K562 (cell line): ENCODE results near the gene ABCA10. TPM values are rescaled to one million over a fixed set of nuclear protein-coding genes. Genes with fewer than 3 reads are reported as not detected.

ENCODE experiments used
- ATAC-seq: fragments of 200-7000 bp; cut with Tn5 transposase; 3 replicates; pipeline ENCODE4 v1.9.1; 2020; ENCODE audit warnings: moderate library complexity
- BruUV-seq: library from RNA; stranded (reverse); fragments of 400-500 nt; replicated peaks from 2 replicates; lab custom pipeline; 2021; lab: Mats Ljungman, UMichigan
- CTCF ChIA-PET: fragments of 300-600 bp; formaldehyde crosslinking; extraction: SDS; loops from one replicate; lab custom pipeline; 2021; ENCODE audit warnings: low intra/inter-chr PET ratio; lab: Yijun Ruan, JAX
- POLR2A ChIA-PET: fragments of 300-600, 350-650 bp; sonication (Branson Sonifier 250); formaldehyde crosslinking; extraction: SDS; loops from one replicate; lab custom pipeline; 2021; ENCODE audit warnings: antibody characterized with exemption, inconsistent platforms; lab: Yijun Ruan, JAX
- DNase-seq, 4 experiments: peaks; one replicate each; pipeline versions ENCODE4 v3.0.0 to v3.0.0-alpha.2; 2011 to 2018; ENCODE audit warnings: low spot score in 3 of 4, mixed read lengths in 3 of 4; ENCODE audit errors: extremely low read depth in 1 of 4
- FAIRE-seq: peaks from 2 replicates; lab custom pipeline; 2011; peaks lifted over from hg19 to GRCh38; lab: Jason Lieb, UNC
- H2AFZ ChIP-seq: 2 replicates; pipeline ENCODE4 v1.6.0; 2011; ENCODE audit warnings: low read depth, low read length, control low read depth, inconsistent platforms
- H3K27ac ChIP-seq: fragments of 200-600 bp; 3 replicates; pipeline ENCODE4 v1.8.0; 2011; ENCODE audit warnings: low read depth, mild to moderate bottlenecking, control low read depth, inconsistent platforms, low read length, moderate library complexity, mixed read lengths; ENCODE audit errors: extremely low read depth
- H3K27me3 ChIP-seq, 2 experiments: fragments of 300-600 bp in 1 of 2; 2 replicates in 1 of 2; 3 replicates in 1 of 2; pipeline versions ENCODE4 v1.6.0 to v1.8.0; 2011; ENCODE audit warnings: inconsistent platforms in 2 of 2, low read length in 2 of 2, mild to moderate bottlenecking in 1 of 2, mixed read lengths in 1 of 2, moderate library complexity in 1 of 2; ENCODE audit not compliant: control insufficient read depth in 2 of 2, insufficient read depth in 2 of 2
- H3K36me3 ChIP-seq: fragments of 300-600 bp; 3 replicates; pipeline ENCODE4 v1.8.0; 2011; ENCODE audit warnings: mild to moderate bottlenecking, low read length, inconsistent platforms; ENCODE audit not compliant: control insufficient read depth, insufficient read depth
- H3K4me1 ChIP-seq, 2 experiments: fragments of 200-600 bp in 1 of 2; replicated peaks in 1 of 2; 2 replicates in 1 of 2; 3 replicates in 1 of 2; pipeline versions ENCODE4 v1.5.1 to v1.8.0; 2011; ENCODE audit warnings: inconsistent platforms in 2 of 2, low read length in 2 of 2, mild to moderate bottlenecking in 1 of 2, mixed read lengths in 1 of 2, moderate library complexity in 1 of 2; ENCODE audit not compliant: control insufficient read depth in 2 of 2, insufficient read depth in 2 of 2
- H3K4me2 ChIP-seq: 2 replicates; pipeline ENCODE4 v1.6.1; 2011; ENCODE audit warnings: low read length, control low read depth, inconsistent platforms, mixed read lengths; ENCODE audit not compliant: insufficient read depth
- H3K4me3 ChIP-seq: fragments of 200-600 bp; sonication (generic), shearing (Covaris generic); 2 replicates; pipeline ENCODE4 v1.5.1; 2016; ENCODE audit warnings: control low read depth, inconsistent platforms
- H3K79me2 ChIP-seq: fragments of 200-600 bp; 3 replicates; pipeline ENCODE4 v1.8.0; 2011; ENCODE audit warnings: low read length, inconsistent platforms; ENCODE audit not compliant: control insufficient read depth, insufficient read depth
- H3K9ac ChIP-seq, 2 experiments: 2 replicates each; pipeline versions ENCODE4 v1.6.0 to v1.6.1; 2011; ENCODE audit warnings: low read depth in 2 of 2, low read length in 2 of 2, control low read depth in 1 of 2, inconsistent platforms in 1 of 2, mild to moderate bottlenecking in 1 of 2, mixed read lengths in 1 of 2; ENCODE audit not compliant: insufficient read depth in 1 of 2
- H3K9me1 ChIP-seq: one replicate; pipeline ENCODE4 v1.6.0; 2011; ENCODE audit warnings: inconsistent platforms, mild to moderate bottlenecking, low read length, moderate library complexity; ENCODE audit not compliant: control insufficient read depth, insufficient read depth
- H3K9me3 ChIP-seq: replicated peaks from 2 replicates; pipeline ENCODE4 v1.5.1; 2011; ENCODE audit warnings: low read depth, low read length, inconsistent platforms; ENCODE audit not compliant: control insufficient read depth, insufficient read depth
- H4K20me1 ChIP-seq: replicated peaks from 2 replicates; pipeline ENCODE4 v1.6.1; 2011; ENCODE audit warnings: low read length, inconsistent platforms, mixed read lengths; ENCODE audit not compliant: control insufficient read depth, insufficient read depth
- GATAD2A ChIP-seq: fragments of 450-650 bp; IDR thresholded peaks from 2 replicates; pipeline ENCODE4 v1.6.1; 2017
- HDAC6 ChIP-seq: IDR thresholded peaks from 2 replicates; pipeline ENCODE4 v1.6.1; 2012; ENCODE audit warnings: low read depth, mild to moderate bottlenecking, control low read depth, inconsistent platforms, low read length, moderate library complexity
- MAFK ChIP-seq: IDR thresholded peaks from 2 replicates; pipeline ENCODE4 v1.6.1; 2011; ENCODE audit warnings: low read length, improper control_type of control experiment
- MBD2 ChIP-seq: sonication (generic); IDR thresholded peaks from 2 replicates; pipeline ENCODE4 v1.6.1; 2016; ENCODE audit warnings: low read depth, borderline replicate concordance
- SPI1 ChIP-seq: IDR thresholded peaks from 2 replicates; pipeline ENCODE4 v1.6.1; 2011; ENCODE audit warnings: low read depth, low read length, control low read depth, borderline replicate concordance
- SUPT5H ChIP-seq: fragments of 450-650 bp; IDR thresholded peaks from 2 replicates; pipeline ENCODE4 v1.6.1; 2016
- ZNF232 ChIP-seq: sonication (generic); formaldehyde crosslinking; IDR thresholded peaks from 2 replicates; pipeline ENCODE4 v1.8.0; 2022; ENCODE audit warnings: mild to moderate bottlenecking, missing genetic modification reagents
- ZNF316 ChIP-seq: fragments of 450-650 bp; IDR thresholded peaks from 2 replicates; pipeline ENCODE4 v1.6.1; 2016
- ZNF561 ChIP-seq: fragments of 450-650 bp; formaldehyde crosslinking; conservative IDR thresholded peaks from 2 replicates; pipeline ENCODE4 v1.4.0; 2020; ENCODE audit warnings: mild to moderate bottlenecking, moderate library complexity
- WGBS: fragments of 100-300 bp; shearing (Covaris generic); methylation state at CpG from one replicate; pipeline ENCODE4 v1.1.6; 2016; ENCODE audit warnings: low coverage, mixed read lengths; ENCODE audit not compliant: insufficient coverage; ENCODE audit errors: missing lambda C conversion rate; 5-methylcytosine and 5-hydroxymethylcytosine counted together
- in situ Hi-C: fragments of 300-500 bp; cut with MboI; formaldehyde crosslinking; loops from 4 replicates; pipeline ENCODE4 v1.15.0; 2018; ENCODE audit warnings: inconsistent platforms, mixed read lengths
- intact Hi-C: fragments of 100-400 bp; cut with micrococcal nuclease; formaldehyde crosslinking; loops from 2 replicates; pipeline ENCODE4 v1.14.2; 2022
- polyA plus RNA-seq, 8 experiments: library from polyadenylated mRNA; depleted of rRNA in 4 of 8; stranded (reverse) in 5 of 8; unstranded in 3 of 8; fragments of >200 nt; fragmentation: Nextera tagmentation in 2 of 8; fragmentation: Illumina TruSeq in 1 of 8; extraction: Ambion mirVana in 2 of 8; extraction: Trizol in 1 of 8; gene quantifications; 2 replicates each; pipeline versions ENCODE4 v1.2.1 to v1.2.3, GENCODE V29; 2011 to 2014; ENCODE audit warnings: inconsistent platforms in 1 of 8, missing spikeins in 1 of 8
- total RNA-seq, 7 experiments: library from RNA; depleted of rRNA in 6 of 7; stranded (reverse); fragments of >200 nt in 6 of 7; fragmentation: Illumina TruSeq in 2 of 7; extraction: Trizol in 2 of 7; gene quantifications; 2 replicates each; pipeline versions ENCODE4 v1.2.1 to v1.2.3, GENCODE V29; 2011 to 2021; ENCODE audit warnings: low replicate concordance in 1 of 7
- TF ChIP-seq, protein P1 (sequence below), 2 experiments: fragments of 200-800 bp in 1 of 2; sonication (Bioruptor generic) in 1 of 2; sonication (generic) in 1 of 2; formaldehyde crosslinking in 1 of 2; IDR thresholded peaks in 1 of 2; conservative IDR thresholded peaks in 1 of 2; 2 replicates each; pipeline versions ENCODE4 v1.5.0 to v1.6.1; 2016 to 2020; ENCODE audit warnings: missing compliant biosample characterization in 1 of 2, missing genetic modification characterization in 1 of 2, missing genetic modification reagents in 1 of 2

The ABCA10 gene
- total and polyA plus RNA-seq, 9 of the 15 experiments (the other 6 are each of a cell fraction or from before 2014, with no cell fraction given) = 0.04 to 0.45 (median 0.15) TPM; not detected in 1

DNA sequence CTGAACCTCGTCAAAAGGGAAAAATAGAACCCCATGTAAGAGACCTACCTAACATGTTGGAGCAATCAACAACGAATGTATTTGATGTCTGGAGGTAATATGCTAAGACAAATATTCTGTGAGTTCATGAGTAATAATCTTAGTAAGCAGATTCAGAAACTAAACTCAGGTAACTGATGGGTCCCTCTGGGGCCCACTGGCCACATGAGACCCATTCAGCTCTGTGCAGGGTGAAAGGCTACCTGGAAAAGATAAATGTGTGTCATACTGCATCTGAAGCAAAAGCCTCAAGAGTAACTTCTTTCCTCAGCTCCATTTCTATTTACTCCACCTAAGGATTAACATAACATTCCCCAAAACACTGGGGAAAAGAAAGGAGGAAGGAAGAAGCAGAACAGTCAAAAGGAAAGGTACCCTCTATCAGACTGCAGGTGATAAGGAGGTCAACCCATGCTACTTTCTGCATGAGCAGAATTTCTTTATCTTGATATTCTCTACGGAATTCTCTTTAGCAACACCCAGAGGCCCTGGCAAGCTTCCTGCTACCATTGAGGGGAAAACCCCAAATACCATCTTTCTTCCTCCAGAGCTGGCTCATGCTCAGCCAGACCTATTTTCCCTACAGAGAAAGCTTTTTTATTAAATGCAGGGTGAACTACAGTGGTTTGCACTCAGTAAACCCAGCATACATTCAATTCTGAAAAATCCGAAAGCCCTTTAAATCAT lies 49.2 kb downstream of the ABCA10 start:
- intact Hi-C loops (no loop called here), in situ Hi-C loops (no loop called here)
- no peaks in the 10 kb centered on the region for H3K9me1 ChIP-seq
- H2AFZ ChIP-seq = peak overlapping the region; percentile 57
- no peak for TF ChIP-seq SUPT5H
- no peak for TF ChIP-seq ZNF232 (CRISPR knock-in tag)
- TF ChIP-seq HDAC6 = no peak
- TF ChIP-seq, protein P1, sequence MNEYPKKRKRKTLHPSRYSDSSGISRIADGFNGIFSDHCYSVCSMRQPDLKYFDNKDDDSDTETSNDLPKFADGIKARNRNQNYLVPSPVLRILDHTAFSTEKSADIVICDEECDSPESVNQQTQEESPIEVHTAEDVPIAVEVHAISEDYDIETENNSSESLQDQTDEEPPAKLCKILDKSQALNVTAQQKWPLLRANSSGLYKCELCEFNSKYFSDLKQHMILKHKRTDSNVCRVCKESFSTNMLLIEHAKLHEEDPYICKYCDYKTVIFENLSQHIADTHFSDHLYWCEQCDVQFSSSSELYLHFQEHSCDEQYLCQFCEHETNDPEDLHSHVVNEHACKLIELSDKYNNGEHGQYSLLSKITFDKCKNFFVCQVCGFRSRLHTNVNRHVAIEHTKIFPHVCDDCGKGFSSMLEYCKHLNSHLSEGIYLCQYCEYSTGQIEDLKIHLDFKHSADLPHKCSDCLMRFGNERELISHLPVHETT (CRISPR knock-in tag; conservative IDR thresholded peaks at IDR 0.05 in 1 of 2, IDR thresholded peaks at IDR 0.05 in 1 of 2) = 0 out of 4 replicates have a peak, but pooled peaks of 1 of the 2 experiments have one; percentile 30
- peak; percentile 33; the same call in 1 of the 2 replicates for TF ChIP-seq ZNF316
- TF ChIP-seq ZNF561 (CRISPR knock-in tag) = no peak
- TF ChIP-seq MBD2 = no peak
- no peak for TF ChIP-seq GATAD2A
- no peak for TF ChIP-seq MAFK
- no peak for TF ChIP-seq SPI1
- peaks cover 0 to 17% of the 10 kb centered on the region in 2 experiments; a peak in 2 of 5 replicates for H3K4me1 ChIP-seq
- no peak overlapping the region for H3K27ac ChIP-seq
- POLR2A ChIA-PET = interaction anchor here (1.2 kb wide), 2 partner anchors 8 to 13 kb away, joined by 3 read pairs; no protein-coding TSS in a partner anchor
- no peak for DNase-seq
- BruUV-seq = no TSS peak
- H3K4me2 ChIP-seq = no peak overlapping the region
- ATAC-seq = peak; percentile 30
- no peak for FAIRE-seq
- no peaks in the 10 kb centered on the region for H3K27me3 ChIP-seq
- no peak overlapping the region for H3K9ac ChIP-seq
- CTCF ChIA-PET = no interaction called here
- H4K20me1 ChIP-seq = no peaks in the 10 kb centered on the region
- 52% methylated on average over 4 of the region's 4 CpGs for WGBS
- H3K36me3 ChIP-seq = no peaks in the 10 kb centered on the region
- no peaks in the 10 kb centered on the region for H3K9me3 ChIP-seq
- no peaks in the 10 kb centered on the region for H3K79me2 ChIP-seq
- H3K4me3 ChIP-seq = no peak overlapping the region
